Nucleus accumbens (tissue), 56 donors: Measurements from ENCODE around the gene GJC1.

Source experiments
- DNase-seq, 56 donors: peaks; one replicate each; lab custom pipeline; 2025; lab: John Stamatoyannopoulos, UW

GJC1 gene

GRCh38 chr17:44749076-44749979 lies 80.8 kb downstream of the GJC1 start:
- DNase-seq, result peak in 7 of 56 donors; percentile 2 to 37 (median 21)
